Colon (tissue), 2 donors: ENCODE results near the gene MON1A.

Experiments used
- FAIRE-seq: peaks from 2 replicates; lab custom pipeline; 2012; peaks lifted over from hg19 to GRCh38; lab: Jason Lieb, UNC
- donor health status: control.
- donor health status: control.

Gene MON1A

DNA sequence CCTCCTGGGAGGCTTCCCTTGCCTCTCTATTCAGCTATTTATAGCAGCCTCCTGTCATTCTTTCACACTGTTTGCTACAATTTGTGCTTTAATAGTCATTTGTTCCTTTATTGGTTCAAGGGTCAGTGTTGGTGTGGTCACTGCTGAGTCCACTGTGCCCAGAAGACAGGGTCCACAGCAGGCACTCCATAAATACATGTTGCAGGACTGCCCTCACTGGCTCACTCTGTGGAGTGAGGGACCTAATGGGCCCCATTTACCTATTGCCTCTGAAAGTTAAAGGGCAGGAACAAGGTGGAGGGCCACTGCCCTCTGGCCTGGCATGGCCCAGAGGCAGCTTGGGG lies 42.7 kb downstream of the MON1A start:
- no peak for FAIRE-seq

DNA sequence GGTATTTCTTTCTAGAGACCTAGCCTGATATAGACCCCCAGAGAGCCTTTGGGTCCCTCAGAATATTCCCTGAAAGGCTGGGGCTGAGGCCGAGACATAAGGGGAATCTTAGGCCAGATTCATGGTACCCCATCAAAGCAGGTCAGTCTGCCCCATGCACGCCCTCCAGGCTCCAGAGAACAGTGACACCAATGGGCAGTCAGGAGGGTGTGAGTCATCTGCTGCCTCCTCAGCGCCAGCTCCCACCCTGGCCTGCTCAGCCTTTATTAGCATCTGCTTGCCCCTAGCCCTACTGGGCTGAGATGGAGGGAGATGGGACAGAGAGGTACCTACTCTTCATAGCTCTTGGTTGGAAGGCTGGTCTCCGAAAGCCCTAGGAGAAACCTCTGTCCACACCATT lies 45.6 kb downstream of the MON1A start:
- FAIRE-seq: no peak

DNA sequence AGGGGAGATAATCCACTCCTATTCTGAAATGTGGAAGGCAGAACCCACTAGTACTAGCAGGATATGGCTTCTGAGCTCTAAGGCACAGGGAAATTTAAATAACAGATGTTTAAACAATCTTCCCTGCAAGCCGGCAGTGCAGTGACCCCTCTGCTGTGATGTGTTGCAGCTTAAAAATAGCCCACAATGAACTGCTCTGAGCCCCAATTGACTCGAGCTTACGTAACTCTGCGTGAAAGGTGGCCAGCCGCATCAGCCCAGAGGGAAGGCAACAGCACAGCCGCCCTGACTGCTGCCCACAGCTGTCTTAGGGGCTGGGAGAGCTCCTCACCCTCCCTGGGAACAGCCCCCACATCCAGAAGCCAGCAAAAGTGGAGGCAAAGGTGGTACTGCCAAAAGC lies 47.4 kb downstream of the MON1A start:
- no peak for FAIRE-seq

DNA sequence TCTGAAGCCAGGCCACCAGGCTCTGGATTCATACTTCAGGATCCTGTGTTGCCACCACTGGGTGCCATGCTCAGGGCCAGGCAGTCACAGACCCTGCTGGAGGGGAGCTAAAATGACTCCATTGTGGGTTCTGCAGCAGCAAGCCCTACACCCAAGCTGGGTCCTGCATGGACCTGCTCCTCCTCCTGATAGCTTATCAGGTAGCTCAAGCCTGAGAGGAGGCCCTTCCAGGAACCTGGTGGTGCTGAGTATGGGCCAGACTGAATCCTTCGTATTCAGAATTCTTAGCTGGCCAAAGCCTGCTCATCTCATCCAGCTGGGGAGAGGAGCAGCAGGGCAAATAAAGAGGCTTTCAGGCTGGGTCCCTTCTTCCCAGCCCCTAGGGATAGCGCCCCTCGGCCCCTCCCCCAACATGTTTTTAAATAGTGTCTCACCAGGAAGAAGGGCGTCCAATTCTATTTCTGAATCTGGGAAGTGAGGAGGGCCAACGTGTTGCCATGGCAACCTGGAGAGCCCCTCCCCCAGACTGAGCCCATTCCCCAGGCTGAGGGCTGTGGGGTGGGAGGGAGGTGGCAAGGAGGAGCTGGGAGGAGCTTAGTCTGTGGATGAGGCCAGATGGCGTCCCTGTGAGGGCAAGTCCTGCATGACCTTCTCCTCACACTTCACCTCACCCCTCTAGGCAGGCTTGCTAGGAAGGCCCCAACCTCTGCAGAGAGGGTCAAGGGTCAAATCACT lies 48.9 kb downstream of the MON1A start:
- FAIRE-seq: no peak

DNA sequence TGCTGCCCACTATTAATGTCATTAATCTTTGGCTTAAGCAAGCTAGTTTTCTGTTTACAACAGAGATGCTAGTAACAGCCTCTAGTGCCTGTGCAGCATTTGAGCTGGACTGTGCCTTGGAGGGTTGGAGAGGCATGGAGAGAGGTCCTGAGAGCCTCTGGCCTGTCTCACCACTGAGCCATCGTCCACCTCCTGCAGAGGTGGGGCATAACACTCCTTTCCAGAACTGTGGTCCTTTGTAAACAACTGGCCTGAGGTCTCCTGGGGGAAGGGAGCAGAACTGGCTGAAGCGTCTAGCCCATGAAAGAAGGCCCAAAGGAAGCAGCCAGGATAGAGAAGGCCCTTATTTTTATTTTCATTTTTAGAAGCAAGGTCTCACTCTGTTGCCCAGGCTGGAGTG lies 49.9 kb downstream of the MON1A start:
- no peak for FAIRE-seq

DNA sequence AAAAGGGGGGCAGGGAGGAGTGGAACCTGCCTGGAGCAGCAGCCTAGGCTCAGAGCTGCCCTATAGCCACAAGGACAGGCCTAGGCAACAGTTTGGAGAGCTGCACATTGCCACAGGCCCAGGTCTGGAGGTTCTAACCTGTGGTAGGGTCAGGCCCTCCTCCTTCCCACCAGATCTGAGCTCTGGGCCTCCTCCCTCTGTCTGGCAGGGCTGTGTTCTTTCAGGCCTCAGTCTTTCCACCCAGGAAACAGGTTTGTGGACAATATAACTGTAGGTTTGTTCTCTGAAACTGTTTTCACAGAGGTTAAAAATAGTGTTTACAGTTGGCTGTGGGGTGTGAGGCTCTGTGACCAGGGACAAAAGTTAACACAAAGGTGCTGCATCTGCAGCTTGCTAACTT lies 50.9 kb downstream of the MON1A start:
- FAIRE-seq: no peak

DNA sequence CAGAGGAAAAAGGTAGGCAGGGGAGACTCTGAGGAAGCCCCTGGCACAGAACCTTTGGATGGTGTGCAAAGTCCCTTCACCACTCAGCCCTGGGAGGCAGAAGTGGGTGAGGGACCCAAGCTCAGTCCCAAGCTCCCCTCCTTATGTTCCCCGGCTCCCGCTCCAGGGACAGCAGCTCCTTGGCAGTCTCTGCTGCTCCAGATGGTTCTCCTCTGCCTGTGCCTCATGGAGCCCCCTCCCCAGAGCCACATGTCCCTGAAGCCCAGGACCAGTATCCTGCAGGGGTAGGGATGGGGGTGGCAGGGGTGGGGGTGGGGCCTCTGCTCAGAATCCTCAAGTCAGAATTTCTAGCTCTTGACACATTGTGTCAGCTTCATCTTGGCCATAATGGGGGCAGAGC lies 51.9 kb downstream of the MON1A start:
- no peak for FAIRE-seq

DNA sequence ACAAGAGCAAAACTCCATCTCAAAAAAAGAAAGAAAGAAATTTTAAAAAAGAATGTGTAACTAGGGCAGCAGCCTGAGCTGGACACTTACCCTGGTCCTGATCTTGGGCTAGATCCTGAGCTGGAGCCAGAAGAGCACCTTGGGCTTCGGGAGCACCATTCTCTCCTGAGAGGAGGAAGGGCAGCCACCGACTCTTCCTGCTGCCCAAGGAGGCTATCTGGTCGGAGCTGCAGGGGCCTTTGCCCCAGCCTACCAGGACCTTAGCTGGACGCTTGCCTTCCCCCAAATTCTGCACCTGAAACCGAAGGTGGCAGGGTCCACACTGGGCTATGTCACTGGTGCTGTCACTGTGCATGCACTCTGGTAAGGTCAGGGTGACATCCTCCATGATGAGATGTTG lies 53.0 kb downstream of the MON1A start:
- FAIRE-seq: no peak

DNA sequence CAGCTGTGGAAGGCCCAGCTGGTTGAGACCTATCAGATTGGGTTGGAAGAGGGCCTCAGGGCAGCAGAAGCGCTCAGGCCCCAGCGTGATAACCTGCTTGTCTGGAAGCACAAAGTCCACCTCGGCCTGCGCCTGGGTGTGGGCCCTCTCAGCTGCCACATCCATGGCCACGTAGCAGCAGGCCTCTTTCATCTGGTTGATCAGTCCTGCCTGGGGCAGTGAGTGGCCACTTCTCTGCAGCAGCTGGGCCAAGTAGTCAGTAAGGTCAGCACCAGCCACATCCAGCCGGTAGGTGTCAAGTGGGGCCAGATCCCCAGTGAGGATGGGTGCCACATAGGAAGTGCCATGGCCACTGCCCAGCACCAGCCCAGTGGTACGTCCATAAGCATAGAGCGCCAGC lies 56.0 kb downstream of the MON1A start:
- FAIRE-seq: no peak

DNA sequence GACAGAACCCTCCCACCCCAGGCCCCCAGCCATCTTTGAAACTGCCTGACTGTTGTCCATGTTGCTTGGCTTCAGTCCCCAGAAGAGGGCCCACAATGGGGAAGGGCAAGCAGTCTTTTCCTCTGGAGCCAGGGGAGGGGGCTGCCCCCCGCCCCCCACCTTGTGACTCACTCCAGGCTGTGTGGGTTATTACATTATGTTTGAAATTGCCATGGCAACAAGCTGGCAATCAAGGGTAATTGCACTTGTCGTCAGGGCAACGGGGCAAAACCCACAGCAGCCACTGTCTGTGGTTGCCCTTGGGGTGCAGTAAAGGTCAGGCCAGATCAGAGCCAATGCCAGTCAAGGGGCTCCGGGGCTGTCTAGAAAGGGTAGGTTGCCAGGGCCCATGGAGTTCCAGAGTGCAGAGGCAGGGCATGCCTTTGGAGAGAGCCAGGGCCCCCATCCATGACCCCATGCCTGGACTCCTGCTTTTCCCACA lies 56.8 kb downstream of the MON1A start:
- FAIRE-seq: no peak

DNA sequence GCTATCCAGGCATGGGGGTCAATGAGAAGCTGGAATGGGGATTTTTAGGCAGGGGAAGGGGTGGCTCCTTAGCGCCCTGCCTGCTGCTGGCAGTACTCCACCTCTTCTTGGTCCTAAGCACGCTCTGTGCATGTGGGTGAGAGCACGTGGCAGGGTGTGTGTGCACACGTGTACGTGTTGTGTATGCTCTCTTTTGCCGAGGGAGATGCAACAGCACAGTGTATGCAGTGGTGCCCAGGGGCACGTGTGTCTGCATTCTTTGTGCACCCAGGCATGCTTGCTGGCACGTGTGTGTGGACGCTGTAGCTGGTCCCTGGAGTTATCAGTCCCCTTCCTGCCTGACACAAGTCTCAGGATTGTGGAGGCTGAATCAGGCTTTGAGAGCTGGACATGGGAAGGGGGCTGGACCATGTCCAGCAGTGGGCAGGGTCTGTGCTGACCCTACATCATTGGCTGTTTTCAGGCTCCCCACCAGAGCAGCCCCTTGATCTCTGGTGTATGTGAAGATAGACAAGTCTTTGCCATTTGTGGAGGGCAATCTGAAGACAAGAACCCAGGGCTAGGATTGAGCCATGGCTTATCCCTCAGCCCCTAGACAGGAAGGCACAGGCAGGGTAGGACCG lies 58.0 kb downstream of the MON1A start:
- no peak for FAIRE-seq

DNA sequence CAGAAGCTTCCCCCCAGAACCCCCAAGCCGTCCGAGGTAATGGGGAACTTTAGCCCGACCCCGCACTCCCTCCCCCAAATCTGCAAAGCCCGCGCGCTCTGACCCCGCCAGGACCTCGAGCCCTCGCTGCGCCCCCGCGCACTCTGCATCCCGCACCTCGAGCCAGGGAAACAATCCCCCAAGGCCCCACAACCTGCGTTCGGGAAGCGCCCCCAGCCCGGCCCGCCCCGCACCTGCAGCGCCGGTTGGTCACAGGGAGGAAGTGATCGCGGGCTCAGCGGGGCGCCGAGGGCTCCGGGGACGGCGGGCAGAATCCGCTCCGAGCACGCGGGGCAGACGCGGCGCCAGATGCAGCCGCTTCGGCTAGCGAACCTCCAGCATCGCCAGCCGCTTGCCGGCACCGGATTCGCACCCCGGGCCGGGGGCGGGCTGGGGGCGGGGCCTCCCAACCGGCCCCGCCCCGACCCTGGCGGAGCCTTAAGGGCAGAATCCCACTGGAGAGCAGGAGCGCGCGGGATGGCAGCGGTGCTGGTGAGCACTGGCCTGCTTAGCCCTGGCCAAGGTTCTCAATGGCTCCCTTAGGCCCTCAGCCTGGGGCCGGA lies 60.0 kb downstream of the MON1A start, which contains the start of gene CAMKV:
TSS of gene CAMKV (minus strand) at position 382 of the 602 bp plus-strand sequence. CDS start 7,518 bp downstream, outside the sequence.
- no peak for FAIRE-seq

DNA sequence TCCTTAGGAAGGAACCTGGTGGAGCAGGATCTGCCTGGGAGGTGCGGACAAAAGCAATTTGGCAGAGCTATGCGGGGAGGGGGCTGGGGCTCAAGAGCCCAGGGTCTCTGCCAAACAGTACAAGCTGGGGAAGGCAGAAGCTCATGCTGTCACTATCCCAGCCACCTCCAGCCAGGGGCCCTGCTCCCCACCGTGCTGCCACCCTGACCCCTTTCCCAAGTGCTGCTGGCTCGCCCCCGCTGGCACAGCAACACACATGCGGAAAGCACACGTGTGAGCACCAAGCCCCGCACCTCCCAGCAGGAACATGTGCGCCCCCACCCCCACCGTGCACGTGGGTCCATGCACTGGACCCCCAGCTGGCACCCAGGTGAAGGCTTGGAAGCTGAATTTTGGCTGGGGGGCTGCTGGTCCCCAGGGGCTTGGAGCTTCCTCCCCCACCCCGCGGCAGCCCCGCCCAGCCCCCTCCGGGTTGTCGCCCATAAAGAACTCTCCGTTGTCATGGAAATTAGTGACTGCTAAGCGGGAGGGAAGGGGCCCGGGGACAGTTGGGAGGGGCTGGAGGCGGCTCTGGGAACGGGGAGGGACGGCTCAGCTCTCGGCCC lies 60.6 kb downstream of the MON1A start:
- no peak for FAIRE-seq

DNA sequence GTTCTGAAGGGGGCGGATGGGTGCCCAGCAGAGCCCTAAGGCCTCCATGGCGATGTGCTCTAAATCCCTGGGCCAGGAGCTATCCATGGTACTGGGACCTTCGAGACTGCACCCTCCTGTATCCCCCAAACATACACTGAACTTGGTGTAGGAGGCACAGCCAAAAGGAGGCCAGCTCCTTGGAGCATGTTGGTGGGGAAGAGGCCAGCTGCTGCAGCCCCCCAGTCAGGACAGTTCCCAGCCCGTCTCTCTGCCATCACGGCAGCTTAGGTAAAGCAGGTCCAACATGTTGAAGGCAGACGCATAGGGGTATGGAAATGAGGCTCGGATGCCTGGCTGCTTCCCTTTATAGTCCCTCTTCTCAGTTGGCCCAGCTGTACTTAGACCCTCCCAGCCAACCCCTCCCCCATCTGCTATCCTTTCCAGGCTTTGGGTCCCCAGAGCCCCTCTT lies 61.7 kb downstream of the MON1A start:
- FAIRE-seq: no peak

DNA sequence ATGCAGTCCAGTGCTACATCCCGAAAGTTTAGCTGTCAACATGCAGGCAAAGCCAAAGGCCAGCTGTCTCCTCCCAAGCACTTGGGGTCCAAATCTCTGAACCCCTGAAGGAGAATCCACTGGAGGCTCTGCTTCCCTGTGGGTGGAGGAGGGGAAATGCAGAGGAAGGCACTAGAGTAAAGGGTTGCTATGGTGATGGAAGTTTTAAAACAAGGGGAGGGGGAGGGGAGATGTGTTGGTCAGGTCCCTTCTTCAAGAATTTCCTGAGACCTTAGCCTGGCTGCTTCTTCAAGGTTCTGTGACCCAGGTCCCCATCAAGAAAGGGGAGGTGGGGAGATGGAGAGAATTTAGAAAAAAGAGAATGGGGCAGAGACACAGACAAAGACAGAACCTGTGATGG lies 62.2 kb downstream of the MON1A start:
- FAIRE-seq: no peak

DNA sequence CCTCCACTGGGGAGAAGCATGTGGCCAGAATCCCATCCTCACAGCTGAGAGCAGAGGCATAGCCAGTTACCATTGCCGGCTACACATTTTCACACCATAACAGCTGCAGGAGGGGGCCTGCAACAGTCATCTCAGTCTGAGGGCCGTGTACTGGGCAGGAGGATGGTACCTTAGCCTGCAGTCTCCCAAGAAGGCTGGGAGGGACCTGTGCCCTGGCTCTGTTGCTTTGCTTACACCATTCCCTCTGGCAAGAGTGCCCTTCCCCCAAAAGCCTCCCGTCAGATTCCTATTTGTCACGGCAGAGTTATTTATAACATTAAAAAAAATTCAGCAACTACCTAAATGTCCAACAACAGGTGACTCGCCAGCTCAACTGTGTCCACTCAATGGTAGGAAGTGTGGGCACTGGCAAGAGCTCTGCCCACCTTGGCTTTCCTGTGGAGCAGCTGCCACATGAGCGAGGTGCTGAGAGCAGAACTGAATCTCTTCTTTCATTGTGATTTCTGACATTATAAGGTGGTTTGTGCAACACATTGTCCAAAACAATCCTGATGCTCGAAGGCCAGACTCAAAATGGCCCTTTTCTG lies 64.3 kb downstream of the MON1A start:
- no peak for FAIRE-seq

DNA sequence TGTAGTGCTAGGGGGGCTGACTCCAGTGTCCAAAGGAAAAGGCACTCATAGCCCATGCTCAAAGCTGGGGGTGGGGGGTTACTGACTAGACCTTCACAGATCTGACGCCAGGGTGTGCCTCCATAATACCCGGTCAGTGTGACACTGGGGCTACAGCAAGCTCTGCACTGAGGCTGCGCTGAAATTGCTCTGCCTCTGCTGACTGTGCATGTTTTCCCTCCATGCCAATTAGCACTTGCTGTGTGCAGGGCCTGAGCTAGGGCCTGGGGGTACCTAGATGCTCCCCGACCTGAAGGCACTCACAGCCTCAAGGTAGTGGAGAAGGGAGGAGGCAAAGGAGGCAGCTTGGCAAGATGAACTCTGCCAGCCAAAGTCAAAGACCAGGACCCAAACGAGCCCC lies 65.1 kb downstream of the MON1A start:
- no peak for FAIRE-seq

DNA sequence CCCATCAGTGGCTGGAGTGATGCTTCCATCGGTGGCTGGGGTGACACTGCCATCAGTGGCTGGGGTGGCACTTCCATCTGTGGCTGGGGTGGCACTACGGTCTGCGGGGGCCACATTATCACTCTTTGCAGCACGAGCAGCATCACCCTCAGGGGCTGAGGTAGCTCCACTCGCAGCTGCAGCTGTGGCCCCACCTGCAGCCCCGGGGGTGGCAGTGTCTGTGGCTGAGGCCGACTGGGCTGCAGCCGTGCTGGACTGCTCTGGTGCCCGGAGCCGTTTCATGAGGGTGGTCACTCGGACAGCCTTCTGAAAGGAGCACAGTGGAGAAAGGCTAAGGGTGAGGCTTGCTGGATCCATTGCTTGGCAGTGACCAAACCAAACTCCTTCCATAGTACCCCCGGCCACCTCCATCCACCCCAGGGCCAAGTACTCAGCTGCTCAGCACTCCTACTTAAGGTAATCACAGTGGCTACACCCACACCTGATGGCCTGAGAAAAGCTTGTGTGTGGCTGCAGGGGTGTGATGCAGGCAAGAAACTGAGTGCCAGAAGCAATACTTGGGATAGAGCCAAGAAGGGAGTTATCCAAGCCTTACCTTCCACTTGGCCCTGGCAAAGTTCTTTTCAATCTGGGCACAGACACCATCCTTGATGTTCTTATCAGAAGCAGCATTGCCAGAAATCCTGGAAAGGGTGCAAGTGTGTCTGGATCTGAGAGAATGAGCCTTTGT lies 69.9 kb downstream of the MON1A start:
- no peak for FAIRE-seq
